A549 (cell line): ENCODE measurements around the gene AHI1. TPM values are rescaled to one million over a fixed set of nuclear protein-coding genes. Genes with fewer than 3 reads are reported as not detected.

Experiments
- ATAC-seq, 2 experiments: fragments of 200-7000 bp in 1 of 2; fragments of >200 bp in 1 of 2; cut with Nextera tagmentation in 1 of 2; cut with Tn5 transposase in 1 of 2; 3 replicates each; pipeline versions ENCODE4 v1.8.0 to v1.9.1; 2018 to 2020; ENCODE audit warnings: mild to moderate bottlenecking in 1 of 2, moderate library complexity in 1 of 2
- CTCF ChIA-PET: fragments of 300-600 bp; sonication (Branson Sonifier 250); formaldehyde crosslinking; extraction: SDS; loops from one replicate; lab custom pipeline; 2021; ENCODE audit warnings: antibody characterized with exemption, inconsistent platforms; lab: Yijun Ruan, JAX
- POLR2A ChIA-PET: fragments of 350-600 bp; formaldehyde crosslinking; extraction: SDS; loops from one replicate; lab custom pipeline; 2021; ENCODE audit warnings: antibody characterized with exemption, inconsistent platforms; lab: Yijun Ruan, JAX
- DNase-seq, 2 experiments: peaks; one replicate each; pipeline versions ENCODE4 v3.0.0 to v3.0.0-alpha.2; 2011 to 2016; ENCODE audit warnings: low read depth in 1 of 2, low spot score in 1 of 2
- FAIRE-seq: peaks from 2 replicates; lab custom pipeline; 2011; peaks lifted over from hg19 to GRCh38; lab: Jason Lieb, UNC
- H3K27ac ChIP-seq, 2 experiments: fragments of >200 bp; sonication (Bioruptor Twin); formaldehyde crosslinking; 3 replicates each; pipeline ENCODE4 v1.5.1; 2016 to 2017
- H3K4me1 ChIP-seq: fragments of >200 bp; sonication (Bioruptor Twin); formaldehyde crosslinking; 3 replicates; pipeline ENCODE4 v1.6.1; 2016
- H3K4me2 ChIP-seq: fragments of >200 bp; sonication (Bioruptor Twin); formaldehyde crosslinking; 3 replicates; pipeline ENCODE4 v1.6.1; 2016
- H3K4me3 ChIP-seq: fragments of >200 bp; sonication (Bioruptor Twin); formaldehyde crosslinking; 3 replicates; pipeline ENCODE4 v1.5.1; 2016
- H3K9me3 ChIP-seq: fragments of >200 bp; sonication (Bioruptor Twin); formaldehyde crosslinking; 3 replicates; pipeline ENCODE4 v1.6.1; 2016
- CBX8 ChIP-seq: fragments of 200-600 bp; sonication (generic); IDR thresholded peaks from 2 replicates; pipeline ENCODE4 v1.6.1; 2016
- CEBPB ChIP-seq, 2 experiments: fragments of >200 bp in 1 of 2; sonication (Bioruptor Twin) in 1 of 2; formaldehyde crosslinking in 1 of 2; IDR thresholded peaks; 2 replicates each; pipeline ENCODE4 v1.6.1; 2012 to 2016
- CHD4 ChIP-seq: fragments of 200-600 bp; sonication (generic); IDR thresholded peaks from 2 replicates; pipeline ENCODE4 v1.6.1; 2016; ENCODE audit warnings: antibody characterized with exemption, mild to moderate bottlenecking, borderline replicate concordance
- EHMT2 ChIP-seq: fragments of 200-600 bp; sonication (generic); IDR thresholded peaks from 2 replicates; pipeline ENCODE4 v1.6.1; 2016; ENCODE audit warnings: antibody characterized with exemption, low read depth, mild to moderate bottlenecking, moderate library complexity
- FOXS1 ChIP-seq: fragments of 250-450 bp; sonication (Bioruptor Pico); IDR thresholded peaks from 2 replicates; pipeline ENCODE4 v1.5.0; 2020; ENCODE audit warnings: mild to moderate bottlenecking, moderate library complexity
- GATA3 ChIP-seq: IDR thresholded peaks from 2 replicates; pipeline ENCODE4 v1.6.1; 2012; ENCODE audit warnings: borderline replicate concordance
- HOXB13 ChIP-seq: fragments of 250-450 bp; sonication (Bioruptor Pico); IDR thresholded peaks from 2 replicates; pipeline ENCODE4 v1.5.0; 2020; ENCODE audit warnings: low read depth, mild to moderate bottlenecking, moderate library complexity
- HOXB5 ChIP-seq: fragments of 250-450 bp; sonication (Bioruptor Pico); IDR thresholded peaks from 2 replicates; pipeline ENCODE4 v1.5.0; 2020; ENCODE audit warnings: mild to moderate bottlenecking, moderate library complexity
- JUNB ChIP-seq: fragments of >200 bp; sonication (Bioruptor Twin); formaldehyde crosslinking; IDR thresholded peaks from 2 replicates; pipeline ENCODE4 v1.6.1; 2016
- KDM1A ChIP-seq: fragments of 200-600 bp; sonication (generic); IDR thresholded peaks from 2 replicates; pipeline ENCODE4 v1.6.1; 2016; ENCODE audit warnings: low read depth, mild to moderate bottlenecking
- NPAS2 ChIP-seq: fragments of 250-450 bp; sonication (Bioruptor Pico); IDR thresholded peaks from 2 replicates; pipeline ENCODE4 v1.8.0; 2022; ENCODE audit warnings: mild to moderate bottlenecking, moderate library complexity, borderline replicate concordance
- RAD21 ChIP-seq, 2 experiments: fragments of >200 bp in 1 of 2; sonication (Bioruptor Twin) in 1 of 2; formaldehyde crosslinking in 1 of 2; IDR thresholded peaks in 1 of 2; conservative IDR thresholded peaks in 1 of 2; 2 replicates in 1 of 2; 3 replicates in 1 of 2; pipeline ENCODE4 v1.6.1; 2012 to 2018; ENCODE audit warnings: inconsistent platforms in 1 of 2
- RARB ChIP-seq: fragments of 250-450 bp; sonication (Bioruptor Pico); IDR thresholded peaks from 2 replicates; pipeline ENCODE4 v1.8.0; 2021; ENCODE audit warnings: mild to moderate bottlenecking, moderate library complexity
- RNF2 ChIP-seq: fragments of 200-600 bp; sonication (generic); IDR thresholded peaks from 2 replicates; pipeline ENCODE4 v1.6.1; 2016; ENCODE audit warnings: low read depth, mild to moderate bottlenecking, antibody characterized with exemption, moderate library complexity, borderline replicate concordance
- TP53 ChIP-seq: fragments of 250-450 bp; sonication (Bioruptor Pico); IDR thresholded peaks from 2 replicates; pipeline ENCODE4 v1.5.0; 2021; ENCODE audit warnings: mild to moderate bottlenecking, moderate library complexity
- ZNF302 ChIP-seq: fragments of 250-450 bp; sonication (Bioruptor Pico); IDR thresholded peaks from 2 replicates; pipeline ENCODE4 v1.9.0; 2021; ENCODE audit warnings: inconsistent platforms, mild to moderate bottlenecking, moderate library complexity
- WGBS: methylation state at CpG from one replicate; pipeline ENCODE4 v1.1.6; 2017; ENCODE audit errors: missing lambda C conversion rate; 5-methylcytosine and 5-hydroxymethylcytosine counted together
- polyA plus RNA-seq, 4 experiments: library from polyadenylated mRNA; depleted of rRNA in 3 of 4; stranded (reverse); fragments of >200 nt; fragmentation: RNase III in 1 of 4; extraction: RNeasy Plus Mini Kit Qiagen cat#74134 plus additional on column Dnase treatment in 1 of 4; gene quantifications; 2 replicates in 3 of 4; 3 replicates in 1 of 4; pipeline ENCODE4 v1.2.3, GENCODE V29; 2011 to 2017
- TF ChIP-seq, protein P1 (sequence below): fragments of 250-450 bp; sonication (Bioruptor Pico); IDR thresholded peaks from 2 replicates; pipeline ENCODE4 v1.5.0; 2020; ENCODE audit warnings: low read depth, mild to moderate bottlenecking, moderate library complexity
- TF ChIP-seq, protein P2 (sequence below): fragments of >200 bp; sonication (Bioruptor Twin); formaldehyde crosslinking; IDR thresholded peaks from 3 replicates; pipeline ENCODE4 v1.6.1; 2016

The AHI1 gene
- polyA plus RNA-seq, 2 of the 4 experiments (the other 2 are of a cell fraction), result 24.7 to 50.8 TPM

DNA sequence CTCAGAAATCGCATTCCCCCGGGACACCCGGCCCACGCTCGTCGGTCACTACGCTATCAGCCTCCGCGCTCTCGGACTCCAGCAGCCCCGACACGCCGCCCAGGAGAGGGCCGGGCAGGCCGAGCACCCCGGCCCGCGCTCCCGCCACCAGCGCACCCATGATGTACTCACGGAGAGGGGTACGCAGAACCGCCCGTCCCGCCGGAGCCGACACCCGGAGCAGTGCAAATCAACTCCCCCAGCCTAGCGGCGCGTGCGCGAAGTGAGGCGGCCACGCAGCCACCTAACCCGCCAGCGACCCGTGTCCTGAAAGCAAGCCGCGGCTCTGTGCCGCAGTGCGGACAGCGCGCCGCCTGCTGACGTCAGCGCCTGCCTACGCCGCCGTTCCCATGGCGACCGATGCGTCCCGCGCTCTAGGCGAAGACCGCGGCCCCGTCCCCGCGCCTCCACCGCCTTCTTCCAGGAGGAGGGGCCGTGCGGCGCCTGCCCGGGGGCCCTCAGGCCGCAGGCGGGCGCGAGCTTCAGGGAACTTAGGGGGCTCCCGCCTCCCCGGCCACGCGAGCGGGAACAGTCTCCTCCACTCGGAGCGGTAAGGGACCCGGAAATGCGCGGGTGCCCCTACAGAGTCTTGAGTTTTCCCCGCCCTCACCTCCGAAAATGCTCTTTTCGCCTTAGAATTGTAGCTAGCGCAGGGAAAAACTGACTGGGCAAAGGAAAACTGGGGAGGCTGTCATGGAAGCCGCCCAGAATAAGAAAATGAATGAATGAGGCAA is at the start of gene AHI1 (continued):
- TF ChIP-seq, protein P1, sequence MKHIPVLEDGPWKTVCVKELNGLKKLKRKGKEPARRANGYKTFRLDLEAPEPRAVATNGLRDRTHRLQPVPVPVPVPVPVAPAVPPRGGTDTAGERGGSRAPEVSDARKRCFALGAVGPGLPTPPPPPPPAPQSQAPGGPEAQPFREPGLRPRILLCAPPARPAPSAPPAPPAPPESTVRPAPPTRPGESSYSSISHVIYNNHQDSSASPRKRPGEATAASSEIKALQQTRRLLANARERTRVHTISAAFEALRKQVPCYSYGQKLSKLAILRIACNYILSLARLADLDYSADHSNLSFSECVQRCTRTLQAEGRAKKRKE (CRISPR knock-in tag), result no peak
- TF ChIP-seq GATA3, result peak; percentile 18; the same call in 1 of the 2 replicates
- TF ChIP-seq ZNF302, result no peak
- no peak for TF ChIP-seq KDM1A
- TF ChIP-seq RARB (CRISPR knock-in tag), result no peak
- no peak for TF ChIP-seq CHD4
- no peak for TF ChIP-seq RNF2
- no peak for TF ChIP-seq RAD21 (conservative IDR thresholded peaks at IDR 0.05 in 1 of 2, IDR thresholded peaks at IDR 0.05 in 1 of 2)
- no peak for TF ChIP-seq JUNB
- TF ChIP-seq CEBPB (IDR thresholded peaks at IDR 0.05), result no peak
- no peak for TF ChIP-seq TP53 (CRISPR knock-in tag)
- no peak for TF ChIP-seq FOXS1
- no peak for TF ChIP-seq HOXB13 (CRISPR knock-in tag)
- no peak for TF ChIP-seq CBX8

DNA sequence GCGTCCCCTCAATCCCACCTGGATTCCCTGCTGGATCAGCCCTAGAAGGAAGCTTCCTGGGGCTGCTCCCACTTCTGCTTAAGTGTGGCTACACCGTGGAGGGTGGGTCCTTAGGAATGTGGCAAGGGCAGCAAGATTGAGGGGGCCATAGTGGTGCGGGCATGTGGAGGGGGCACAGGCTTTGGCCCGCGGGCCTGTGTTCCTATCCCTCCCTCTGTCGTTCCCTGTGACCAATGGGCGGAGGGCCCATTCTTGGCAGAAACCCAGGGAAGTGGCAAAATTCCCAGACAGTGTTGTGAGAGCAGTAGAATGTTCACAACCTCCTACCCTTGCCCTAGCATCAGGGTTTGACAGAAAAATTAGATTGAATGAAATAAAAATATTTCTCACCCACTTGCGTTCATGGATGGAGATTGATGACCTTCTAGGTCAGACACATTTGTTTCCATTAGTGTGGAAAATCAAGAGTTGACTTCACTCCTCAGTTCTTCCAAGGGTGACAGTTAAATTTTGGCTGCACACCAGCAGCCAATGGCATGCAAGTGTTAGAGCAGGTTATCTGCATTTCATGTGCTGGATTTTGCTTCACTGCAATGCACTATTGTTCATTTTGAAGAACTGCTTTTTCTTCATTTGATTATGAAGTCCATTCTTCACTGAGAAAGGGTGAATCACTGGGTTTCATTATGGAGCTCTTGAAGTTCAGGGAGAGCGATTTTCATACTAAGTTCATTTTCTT is 49.3 kb upstream of the AHI1 start:
- no peak for TF ChIP-seq NPAS2
- 74% methylated on average over 9 of the region's 9 CpGs for WGBS
- Histone ChIP-seq H3K9me3 (no peaks in the 10 kb centered on the region), H3K4me3 (no peak overlapping the region), H3K4me1 (no peaks in the 10 kb centered on the region), H3K27ac (no peak overlapping the region), H3K4me2 (no peak overlapping the region)
- POLR2A ChIA-PET, result no interaction called here
- FAIRE-seq, result no peak
- CTCF ChIA-PET, result interaction anchor here (1.1 kb wide), 1 partner anchor 679 kb away, joined by 4 read pairs; no protein-coding TSS in a partner anchor
- DNase-seq, result no peak
- ATAC-seq, result no peak

DNA sequence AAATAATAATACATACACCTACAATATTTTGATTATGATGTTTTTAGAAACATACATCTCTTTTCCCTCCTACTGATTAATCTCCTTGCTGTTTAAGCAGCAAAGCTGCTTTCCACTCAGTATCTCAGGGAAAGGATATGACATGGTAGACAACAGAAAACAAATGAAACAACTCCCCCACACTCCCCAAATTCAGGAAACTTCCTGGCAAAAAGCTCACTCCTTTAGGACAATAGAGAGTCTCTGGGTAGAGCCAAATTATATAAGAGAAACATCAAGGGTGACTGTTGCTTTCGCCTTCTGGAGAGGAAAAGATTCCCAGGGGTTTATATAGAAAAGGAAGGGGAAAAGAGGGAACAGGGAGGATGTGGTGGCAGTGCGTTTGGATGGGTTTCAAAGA is 48.7 kb upstream of the AHI1 start:
- Histone ChIP-seq H3K4me1 (no peaks in the 10 kb centered on the region), H3K4me3 (no peak overlapping the region), H3K9me3 (no peaks in the 10 kb centered on the region), H3K27ac (no peak overlapping the region), H3K4me2 (no peak overlapping the region)
- 87% methylated on average over 2 of the region's 2 CpGs for WGBS
- FAIRE-seq (no peak), DNase-seq (no peak), ATAC-seq (no peak)
- CTCF ChIA-PET, result no interaction called here
- POLR2A ChIA-PET, result no interaction called here
- TF ChIP-seq, protein P2, sequence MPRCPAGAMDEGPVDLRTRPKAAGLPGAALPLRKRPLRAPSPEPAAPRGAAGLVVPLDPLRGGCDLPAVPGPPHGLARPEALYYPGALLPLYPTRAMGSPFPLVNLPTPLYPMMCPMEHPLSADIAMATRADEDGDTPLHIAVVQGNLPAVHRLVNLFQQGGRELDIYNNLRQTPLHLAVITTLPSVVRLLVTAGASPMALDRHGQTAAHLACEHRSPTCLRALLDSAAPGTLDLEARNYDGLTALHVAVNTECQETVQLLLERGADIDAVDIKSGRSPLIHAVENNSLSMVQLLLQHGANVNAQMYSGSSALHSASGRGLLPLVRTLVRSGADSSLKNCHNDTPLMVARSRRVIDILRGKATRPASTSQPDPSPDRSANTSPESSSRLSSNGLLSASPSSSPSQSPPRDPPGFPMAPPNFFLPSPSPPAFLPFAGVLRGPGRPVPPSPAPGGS, result no peak
- TF ChIP-seq HOXB5 (CRISPR knock-in tag) (no peak), EHMT2 (no peak), GATA3 (no peak)
